ENCODE measurements around the gene DUSP2. TPM values are rescaled to one million over a fixed set of nuclear protein-coding genes. Genes with fewer than 3 reads are reported as not detected.

DUSP2 gene
- total and polyA plus RNA-seq, 10 of the 15 experiments (the other 5 are each of a cell fraction or from before 2014, with no cell fraction given), result 9.7 to 212 (median 57.2) TPM

- DNase-seq (ENCODE audit: low read depth, low spot score) (peak; percentile 71), FAIRE-seq (peak; percentile 56), ATAC-seq (peak; percentile 57)
- Histone ChIP-seq H3K9ac (ENCODE audit: control insufficient read depth, insufficient read depth, low read length) (peak overlapping the region; percentile 68), H3K4me2 (ENCODE audit: control insufficient read depth, insufficient read depth) (peak overlapping the region; percentile 78), H2AFZ (ENCODE audit: control insufficient read depth, low read depth, low read length) (peak overlapping the region; percentile 70), H3K9me3 (replicated peaks; ENCODE audit: control insufficient read depth, insufficient read depth, low read length) (peaks cover 3% of the 10 kb centered on the region; the same call in 2 of the 3 replicates), H3K4me3 (no peak overlapping the region; the same call in 1 of the 2 replicates), H3K27ac (ENCODE audit: control insufficient read depth, insufficient read depth) (peak overlapping the region; percentile 95), H4K20me1 (ENCODE audit: control insufficient read depth, insufficient read depth) (no peaks in the 10 kb centered on the region), H3K27me3 (replicated peaks in 1 of 2; ENCODE audit: control insufficient read depth in 2 of 2, insufficient read depth in 2 of 2, low read length in 1 of 2) (no peaks in the 10 kb centered on the region), H3K79me2 (ENCODE audit: control insufficient read depth, insufficient read depth, low read length) (no peaks in the 10 kb centered on the region), H3K36me3 (ENCODE audit: control insufficient read depth in 2 of 2, insufficient read depth in 2 of 2, low read length in 1 of 2) (no peaks in the 10 kb centered on the region), H3K4me1 (ENCODE audit: control insufficient read depth, insufficient read depth, low read length) (peaks cover 53% of the 10 kb centered on the region)
- in situ Hi-C loops (cut with MboI) (no loop called here), intact Hi-C loops (cut with micrococcal nuclease; ENCODE audit: unreplicated experiment) (loop anchor here (1.0 kb wide), 1 partner anchor 12 kb away; the partner anchor contains the start of gene DUSP2)
- ChIA-PET SMC1A (ENCODE audit: uncharacterized antibody, unreplicated experiment) (interaction anchor here (0.6 to 6.6 kb wide), 7 partner anchors 9 to 135 kb away, joined by 3 to 139 read pairs (median 4); partner anchors contain the start of genes ASTL and DUSP2), POLR2A (interaction anchor here (0.6 to 6.4 kb wide), 7 partner anchors 12 to 371 kb away, joined by 3 to 161 read pairs (median 11); partner anchors contain the start of genes ASTL, DUSP2 and ITPRIPL1), CTCF (interaction anchor here (1.1 to 4.2 kb wide), 7 partner anchors 11 to 48 kb away, joined by 3 to 42 read pairs (median 4); partner anchors contain the start of genes ASTL and DUSP2), RAD21 (ENCODE audit: unreplicated experiment) (interaction anchor here (0.6 to 6.3 kb wide), 8 partner anchors 10 to 50 kb away, joined by 3 to 182 read pairs (median 4); partner anchors contain the start of genes ASTL and DUSP2)
- WGBS (ENCODE audit: insufficient coverage, insufficient replicate concordance, low lambda C conversion rate, missing lambda C conversion rate), result 3% methylated on average over 5 of the region's 5 CpGs
- BruUV-seq (replicated peaks), result no TSS peak
- TF ChIP-seq YY1 (IDR thresholded peaks at IDR 0.05; ENCODE audit: low read depth, low read length) (no peak), NFXL1 (IDR thresholded peaks at IDR 0.05; ENCODE audit: borderline replicate concordance) (no peak), ATF2 (IDR thresholded peaks at IDR 0.05; ENCODE audit: low read length) (no peak), ZSCAN29 (IDR thresholded peaks at IDR 0.05) (no peak), ZNF384 (IDR thresholded peaks at IDR 0.05; ENCODE audit: borderline replicate concordance, low read depth, low read length) (no peak), IKZF2 (IDR thresholded peaks at IDR 0.05) (peak; percentile 53 to 78; a peak in 3 of 4 replicates), LARP7 (IDR thresholded peaks at IDR 0.05) (no peak; the same call in 1 of the 2 replicates), ZBTB11 (CRISPR knock-in tag; IDR thresholded peaks at IDR 0.05) (no peak), GABPA (IDR thresholded peaks at IDR 0.05; ENCODE audit: low read depth) (no peak), WRNIP1 (IDR thresholded peaks at IDR 0.05; ENCODE audit: borderline replicate concordance, low read depth, low read length) (no peak), SP1 (IDR thresholded peaks at IDR 0.05; ENCODE audit: low read depth, low read length) (no peak), ZNF622 (IDR thresholded peaks at IDR 0.05) (no peak), BCLAF1 (IDR thresholded peaks at IDR 0.05) (no peak), YBX1 (IDR thresholded peaks at IDR 0.05) (peak; percentile 99), MTA2 (IDR thresholded peaks at IDR 0.05; ENCODE audit: low read depth) (no peak)
Measured at GRCh38 chr2:96156926-96157648, 11.8 kb upstream of the DUSP2 start.

Measured in GM12878 (cell line).